OCI-LY3 (cell line): ENCODE measurements around the gene FARP1.

Experiments
- H2AFZ ChIP-seq: fragments of 200-600, 300-600 bp; shearing (Covaris generic); 2 replicates; pipeline ENCODE4 v1.6.0; 2014; ENCODE audit warnings: antibody characterized with exemption, low read depth, low read length
- H3K27ac ChIP-seq: fragments of 200-600, 300-600 bp; sonication (generic); 2 replicates; pipeline ENCODE4 v1.5.1; 2014; ENCODE audit warnings: mild to moderate bottlenecking, low read length, moderate library complexity, mixed read lengths
- H3K27me3 ChIP-seq: fragments of 200-600, 300-600 bp; sonication (generic); 2 replicates; pipeline ENCODE4 v1.6.1; 2014; ENCODE audit warnings: low read depth, low read length, mixed read lengths
- H3K36me3 ChIP-seq: fragments of 200-600, 300-600 bp; sonication (generic); replicated peaks from 2 replicates; pipeline ENCODE3; 2014; ENCODE audit warnings: low read depth, low read length, mixed read lengths
- H3K4me1 ChIP-seq: fragments of 300-600, 200-600 bp; sonication (generic); 2 replicates; pipeline ENCODE4 v1.6.1; 2014; ENCODE audit warnings: low read length, mixed read lengths
- H3K4me2 ChIP-seq: fragments of 200-600, 300-600 bp; sonication (generic); 2 replicates; pipeline ENCODE4 v1.6.1; 2014; ENCODE audit warnings: low read length, mixed read lengths
- H3K4me3 ChIP-seq: fragments of 300-600, 200-600 bp; sonication (generic); 2 replicates; pipeline ENCODE4 v1.5.1; 2014; ENCODE audit warnings: antibody characterized with exemption, mild to moderate bottlenecking, low read length, moderate library complexity
- H3K79me2 ChIP-seq: fragments of 300-600, 200-600 bp; shearing (Covaris generic); 2 replicates; pipeline ENCODE4 v1.6.1; 2014; ENCODE audit warnings: mild to moderate bottlenecking, low read length, mixed read lengths
- H3K9ac ChIP-seq: fragments of 300-600, 200-600 bp; shearing (Covaris generic); 2 replicates; pipeline ENCODE4 v1.6.0; 2014; ENCODE audit warnings: mild to moderate bottlenecking, low read length, moderate library complexity
- H3K9me3 ChIP-seq: fragments of 200-600, 300-600 bp; shearing (Covaris generic); 2 replicates; pipeline ENCODE4 v1.6.1; 2014; ENCODE audit warnings: low read length, mixed read lengths; ENCODE audit not compliant: insufficient read depth
- H4K20me1 ChIP-seq: fragments of 200-600, 300-600 bp; sonication (generic); 2 replicates; pipeline ENCODE4 v1.6.1; 2016; ENCODE audit warnings: low read length, mixed read lengths; ENCODE audit not compliant: insufficient read depth
- EZH2phosphoT487 ChIP-seq: fragments of 200-600 bp; shearing (Covaris generic); IDR thresholded peaks from 2 replicates; pipeline ENCODE4 v1.6.1; 2018; ENCODE audit warnings: antibody characterized with exemption, mixed run types, low read depth
- TF ChIP-seq, protein P1 (sequence below): fragments of 200-600, 300-600 bp; sonication (generic); IDR thresholded peaks from 2 replicates; pipeline ENCODE4 v1.5.1; 2014; ENCODE audit warnings: antibody characterized with exemption, low read length, low read depth

Gene FARP1

DNA sequence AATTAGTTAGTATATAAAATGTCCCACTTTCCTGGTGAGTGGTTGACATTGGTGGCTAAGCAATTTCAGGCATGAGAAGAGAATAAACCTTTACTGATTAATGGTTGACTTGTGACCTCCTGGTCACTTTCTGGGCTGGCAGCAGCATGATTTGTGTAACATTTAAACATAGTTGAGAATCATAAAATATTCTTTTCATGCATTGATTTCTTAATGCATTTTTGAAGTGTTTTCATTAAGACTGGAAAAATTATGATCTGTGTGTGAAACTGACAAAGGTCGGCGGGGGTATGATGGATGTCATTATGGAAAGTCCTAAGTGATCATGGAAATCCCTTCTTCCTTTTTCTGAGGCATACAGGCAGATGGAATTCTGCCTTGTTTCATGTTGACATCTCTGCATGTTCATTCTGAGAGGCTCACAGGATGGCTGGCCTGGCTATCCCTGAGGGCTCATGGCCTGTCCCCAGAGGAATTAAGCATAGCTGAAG is 132.8 kb downstream of the FARP1 start:
- Histone ChIP-seq H3K27ac (no peak overlapping the region), H3K9me3 (no peaks in the 10 kb centered on the region)

DNA sequence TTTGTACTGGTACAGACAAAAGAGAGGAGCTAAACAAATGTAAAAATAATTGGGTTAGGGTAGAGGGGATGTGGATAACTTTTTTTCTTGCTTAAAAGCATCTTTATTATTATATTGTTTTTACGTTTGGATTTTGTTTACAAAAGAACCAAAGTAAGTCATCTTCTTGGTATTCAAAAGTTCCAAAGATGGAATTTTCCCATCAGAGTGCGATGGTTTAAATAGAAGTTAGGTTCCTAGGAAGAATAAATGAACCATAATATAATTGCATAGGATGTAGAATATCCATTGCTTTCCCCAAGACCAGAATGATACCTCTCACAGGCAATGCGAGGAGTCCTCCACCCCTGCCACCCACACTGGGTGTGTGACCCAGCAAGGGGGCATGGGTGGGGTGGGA is 133.6 kb downstream of the FARP1 start:
- TF ChIP-seq EZH2phosphoT487, result no peak
- TF ChIP-seq, protein P1, sequence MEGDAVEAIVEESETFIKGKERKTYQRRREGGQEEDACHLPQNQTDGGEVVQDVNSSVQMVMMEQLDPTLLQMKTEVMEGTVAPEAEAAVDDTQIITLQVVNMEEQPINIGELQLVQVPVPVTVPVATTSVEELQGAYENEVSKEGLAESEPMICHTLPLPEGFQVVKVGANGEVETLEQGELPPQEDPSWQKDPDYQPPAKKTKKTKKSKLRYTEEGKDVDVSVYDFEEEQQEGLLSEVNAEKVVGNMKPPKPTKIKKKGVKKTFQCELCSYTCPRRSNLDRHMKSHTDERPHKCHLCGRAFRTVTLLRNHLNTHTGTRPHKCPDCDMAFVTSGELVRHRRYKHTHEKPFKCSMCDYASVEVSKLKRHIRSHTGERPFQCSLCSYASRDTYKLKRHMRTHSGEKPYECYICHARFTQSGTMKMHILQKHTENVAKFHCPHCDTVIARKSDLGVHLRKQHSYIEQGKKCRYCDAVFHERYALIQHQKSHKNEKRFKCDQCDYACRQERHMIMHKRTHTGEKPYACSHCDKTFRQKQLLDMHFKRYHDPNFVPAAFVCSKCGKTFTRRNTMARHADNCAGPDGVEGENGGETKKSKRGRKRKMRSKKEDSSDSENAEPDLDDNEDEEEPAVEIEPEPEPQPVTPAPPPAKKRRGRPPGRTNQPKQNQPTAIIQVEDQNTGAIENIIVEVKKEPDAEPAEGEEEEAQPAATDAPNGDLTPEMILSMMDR, result no peak
- Histone ChIP-seq H3K4me3 (no peak overlapping the region), H3K4me1 (peaks cover 11% of the 10 kb centered on the region; the same call in 1 of the 2 replicates), H3K4me2 (no peak overlapping the region), H4K20me1 (no peaks in the 10 kb centered on the region), H3K9ac (no peak overlapping the region), H3K36me3 (no peaks in the 10 kb centered on the region), H3K79me2 (no peaks in the 10 kb centered on the region), H3K27ac (no peak overlapping the region), H3K27me3 (no peaks in the 10 kb centered on the region), H3K9me3 (no peaks in the 10 kb centered on the region), H2AFZ (no peak overlapping the region)

More for the DNA sequence above, 132.8 kb downstream of the FARP1 start:
- H3K4me1 ChIP-seq, result peaks cover 11% of the 10 kb centered on the region; the same call in 1 of the 2 replicates
- TF ChIP-seq, protein P1, result no peak
- no peak for TF ChIP-seq EZH2phosphoT487
- H2AFZ ChIP-seq, result no peak overlapping the region
- no peaks in the 10 kb centered on the region for H3K27me3 ChIP-seq
- H3K4me2 ChIP-seq, result no peak overlapping the region
- H3K79me2 ChIP-seq, result no peaks in the 10 kb centered on the region
- no peaks in the 10 kb centered on the region for H3K36me3 ChIP-seq
- no peak overlapping the region for H3K4me3 ChIP-seq
- H3K9ac ChIP-seq, result no peak overlapping the region
- no peaks in the 10 kb centered on the region for H4K20me1 ChIP-seq

DNA sequence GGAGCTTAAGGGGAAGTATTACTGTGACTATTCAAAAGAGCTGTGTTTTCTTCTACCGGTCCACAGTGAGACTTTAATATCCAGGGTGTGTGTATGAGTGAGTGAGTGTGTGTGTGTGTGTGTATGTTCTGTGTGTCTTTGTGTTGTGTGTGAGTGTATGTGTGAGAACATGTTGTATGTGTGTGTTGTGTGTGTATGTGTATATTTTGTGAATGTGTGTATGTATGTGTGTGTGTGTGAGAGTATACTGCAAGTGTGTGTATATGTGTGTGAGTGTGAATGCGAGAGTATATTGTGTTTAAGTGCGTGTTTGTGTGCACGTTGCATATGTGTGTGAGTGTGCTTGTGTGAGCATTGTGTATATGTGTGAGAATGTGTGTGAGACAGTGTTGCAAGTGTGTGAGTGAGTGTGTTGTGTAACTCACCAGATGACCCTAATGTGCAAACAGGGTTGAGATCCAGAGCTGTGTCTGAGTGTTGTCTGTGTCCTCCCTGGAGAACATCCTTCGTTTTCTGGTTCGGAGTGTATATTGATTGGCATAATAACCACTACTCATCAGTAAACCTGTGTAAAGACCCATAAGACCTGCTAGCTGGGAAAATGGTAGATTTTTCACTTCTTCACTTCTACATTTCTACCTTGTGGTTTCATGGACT is 135.3 kb downstream of the FARP1 start:
- Histone ChIP-seq H2AFZ (no peak overlapping the region), H3K4me3 (no peak overlapping the region), H4K20me1 (no peaks in the 10 kb centered on the region), H3K36me3 (no peaks in the 10 kb centered on the region), H3K9me3 (no peaks in the 10 kb centered on the region), H3K27ac (no peak overlapping the region), H3K4me2 (no peak overlapping the region), H3K79me2 (no peaks in the 10 kb centered on the region), H3K27me3 (no peaks in the 10 kb centered on the region), H3K9ac (no peak overlapping the region), H3K4me1 (peaks cover 11% of the 10 kb centered on the region; the same call in 1 of the 2 replicates)
- no peak for TF ChIP-seq EZH2phosphoT487
- TF ChIP-seq, protein P1, result no peak

DNA sequence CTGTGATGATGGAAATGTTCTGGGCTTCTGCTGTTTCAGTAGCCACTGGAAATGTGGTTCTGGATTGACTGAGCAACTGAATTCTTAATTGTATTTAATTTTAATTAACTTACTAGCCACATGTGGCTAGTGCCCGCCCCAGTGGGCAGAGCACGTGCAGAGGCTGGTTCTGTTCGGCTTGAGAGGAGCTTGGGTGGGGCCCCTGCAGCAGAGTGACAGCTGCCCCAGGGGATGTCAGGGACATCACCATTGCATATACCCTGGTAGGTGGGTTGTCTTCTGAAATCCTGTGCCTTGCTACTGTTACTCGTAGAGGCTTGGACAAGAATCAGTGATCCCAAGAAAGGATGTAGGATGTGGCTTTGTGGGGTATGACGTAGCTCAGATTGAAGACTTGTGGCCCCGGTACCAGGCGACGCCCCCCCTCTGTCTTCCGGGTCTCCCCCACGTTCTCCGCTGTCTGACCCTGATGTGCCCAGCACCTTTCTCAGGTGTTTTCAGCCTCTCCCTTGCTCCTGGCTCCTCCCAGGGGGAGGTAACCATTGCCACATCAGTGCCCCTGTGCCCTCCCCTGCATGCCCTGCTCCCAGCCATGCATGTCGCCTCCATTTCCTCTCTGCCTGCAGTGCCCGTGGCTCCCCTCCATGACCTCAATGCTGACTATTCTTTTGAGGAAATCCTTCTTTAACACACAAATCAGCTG is 136.7 kb downstream of the FARP1 start:
- H3K4me3 ChIP-seq, result peak overlapping the region; percentile 41
- H3K27ac ChIP-seq, result no peak overlapping the region
- H2AFZ ChIP-seq, result peak overlapping the region; percentile 55
- no peaks in the 10 kb centered on the region for H3K9me3 ChIP-seq
- no peak overlapping the region for H3K9ac ChIP-seq
- no peaks in the 10 kb centered on the region for H3K36me3 ChIP-seq
- no peaks in the 10 kb centered on the region for H3K79me2 ChIP-seq
- no peaks in the 10 kb centered on the region for H4K20me1 ChIP-seq
- TF ChIP-seq, protein P1, result no peak
- no peak for TF ChIP-seq EZH2phosphoT487
- H3K4me1 ChIP-seq, result peaks cover 11% of the 10 kb centered on the region; the same call in 1 of the 2 replicates
- peak overlapping the region; percentile 55 for H3K4me2 ChIP-seq
- H3K27me3 ChIP-seq, result no peaks in the 10 kb centered on the region
